Stimulated activated CD4-positive, alpha-beta T cell treated with anti-CD3 and anti-CD28 coated beads, Interleukin-4, amount 100 ng/mL, for 48 hours (primary cell): ENCODE data around the gene SHB.

ENCODE experiments used
- DNase-seq, 2 donors: peaks; one replicate each; pipeline ENCODE4 v3.0.0-alpha.2; 2020; ENCODE audit warnings: low read depth in 2 of 2

Gene SHB

GRCh38 chr9:38088006-38088925, 19.2 kb upstream of the SHB start:
- peak; percentile 55 to 70 for DNase-seq

GRCh38 chr9:38086496-38086895, 17.5 kb upstream of the SHB start:
- no peak for DNase-seq

DNA sequence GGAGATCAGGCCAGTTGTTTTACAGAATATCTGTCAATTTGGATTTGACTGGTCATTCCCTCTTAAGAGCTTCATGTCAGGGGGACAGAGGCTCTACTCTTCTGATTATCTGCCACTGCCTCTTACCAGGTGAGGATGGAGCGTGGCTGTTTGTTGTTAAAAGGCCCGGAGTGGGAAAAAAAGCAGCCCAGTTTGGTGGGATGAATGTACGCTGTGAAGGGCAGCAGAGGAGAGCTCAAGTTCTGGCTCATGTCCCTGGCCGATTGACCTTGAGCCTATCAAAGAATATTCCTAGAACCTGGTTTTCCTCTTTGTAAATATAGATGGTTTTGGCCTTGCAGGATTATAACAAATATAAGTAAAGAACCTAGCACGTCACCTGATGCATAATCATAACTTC, 16.3 kb upstream of the SHB start:
- no peak for DNase-seq

DNA sequence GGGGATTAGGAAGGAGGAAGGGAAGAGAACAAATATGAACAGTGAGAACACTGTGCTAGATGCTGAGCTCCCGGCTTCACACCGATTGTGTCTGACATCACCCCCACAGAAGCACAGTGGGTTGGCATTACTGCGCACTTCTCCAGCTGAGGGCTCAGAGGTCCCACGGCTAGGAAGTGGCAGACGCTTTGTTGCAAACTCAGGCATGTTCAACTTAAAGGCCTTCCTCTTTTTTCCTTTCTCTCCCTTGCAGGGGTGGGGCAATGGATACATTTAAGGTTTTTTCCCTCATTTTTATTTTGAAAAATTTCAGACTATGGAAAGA, 15.5 kb upstream of the SHB start:
- DNase-seq = no peak

DNA sequence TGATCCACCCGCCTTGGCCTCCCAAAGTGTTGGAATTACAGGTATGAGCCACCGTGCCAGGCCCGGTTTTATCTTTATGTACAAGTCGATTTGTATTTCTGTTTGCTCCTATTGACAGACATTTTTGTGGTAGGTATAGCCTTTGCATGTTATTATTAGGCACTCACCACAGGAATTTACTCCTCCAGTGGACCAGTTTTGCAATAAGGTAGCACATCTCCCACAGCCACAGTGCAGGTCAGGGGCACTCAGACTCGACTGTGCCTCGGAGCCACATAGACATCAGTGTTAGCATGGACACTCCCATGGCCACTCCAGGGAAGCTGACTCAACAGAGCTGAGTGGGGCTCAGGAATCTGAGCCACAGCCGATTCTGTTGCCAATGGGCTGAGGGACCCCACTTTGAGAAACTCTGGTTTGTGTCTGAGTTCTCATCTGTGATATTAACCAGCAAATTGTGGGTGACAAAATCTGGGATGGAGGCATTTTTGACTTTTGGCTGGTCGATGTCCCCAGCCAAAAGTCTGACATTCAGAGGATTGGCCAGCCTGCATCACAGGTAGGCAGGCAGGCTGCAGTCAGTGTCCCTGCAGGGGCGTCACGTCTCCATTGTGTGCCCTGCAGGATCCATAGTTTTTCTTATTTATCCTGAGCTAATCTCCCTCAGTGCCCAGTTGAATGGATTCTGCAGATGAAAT, 15.0 kb upstream of the SHB start:
- DNase-seq = no peak

DNA sequence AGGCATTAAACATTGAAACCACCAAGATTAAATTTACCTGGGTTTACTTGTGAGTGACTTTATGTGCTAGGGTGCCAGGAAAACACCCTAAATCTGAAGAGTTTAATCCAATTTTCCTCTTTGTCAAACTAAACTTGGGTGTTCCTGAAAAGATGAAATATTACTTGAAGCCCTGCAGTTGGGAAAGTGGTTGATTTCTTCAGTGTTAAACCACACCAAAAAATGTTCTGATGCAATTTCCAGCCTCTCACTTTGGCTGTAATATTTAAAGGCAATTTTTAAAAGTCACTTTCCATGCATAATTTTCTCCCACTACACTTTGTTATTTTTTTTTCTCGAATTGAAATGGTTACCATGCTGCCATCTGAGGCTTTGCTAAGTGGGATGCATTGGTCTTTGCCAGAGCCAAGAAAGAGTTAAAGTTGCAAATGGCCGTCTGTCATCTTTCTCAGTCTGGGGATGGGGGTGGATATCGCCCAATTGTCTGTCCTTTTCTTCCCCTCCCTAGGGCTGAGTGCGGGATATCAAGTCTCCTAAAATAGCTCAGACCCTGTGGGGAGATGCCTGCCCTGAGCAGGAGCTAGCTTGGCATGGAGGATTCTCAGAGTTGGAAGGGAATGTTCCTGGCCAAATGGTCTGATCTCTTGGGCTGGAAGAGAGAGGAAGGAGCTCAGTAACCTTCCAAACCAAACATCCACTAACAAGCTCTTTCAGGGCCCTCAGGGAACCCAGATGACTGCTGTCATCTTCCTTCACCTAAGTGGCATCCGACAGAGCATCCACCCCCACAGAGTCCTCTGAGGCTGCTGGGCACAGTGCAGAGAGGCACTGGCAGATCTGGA, 13.6 kb upstream of the SHB start:
- DNase-seq = no peak

- DNase-seq = no peak
Measured at GRCh38 chr9:38081356-38082108, 12.5 kb upstream of the SHB start.

DNA sequence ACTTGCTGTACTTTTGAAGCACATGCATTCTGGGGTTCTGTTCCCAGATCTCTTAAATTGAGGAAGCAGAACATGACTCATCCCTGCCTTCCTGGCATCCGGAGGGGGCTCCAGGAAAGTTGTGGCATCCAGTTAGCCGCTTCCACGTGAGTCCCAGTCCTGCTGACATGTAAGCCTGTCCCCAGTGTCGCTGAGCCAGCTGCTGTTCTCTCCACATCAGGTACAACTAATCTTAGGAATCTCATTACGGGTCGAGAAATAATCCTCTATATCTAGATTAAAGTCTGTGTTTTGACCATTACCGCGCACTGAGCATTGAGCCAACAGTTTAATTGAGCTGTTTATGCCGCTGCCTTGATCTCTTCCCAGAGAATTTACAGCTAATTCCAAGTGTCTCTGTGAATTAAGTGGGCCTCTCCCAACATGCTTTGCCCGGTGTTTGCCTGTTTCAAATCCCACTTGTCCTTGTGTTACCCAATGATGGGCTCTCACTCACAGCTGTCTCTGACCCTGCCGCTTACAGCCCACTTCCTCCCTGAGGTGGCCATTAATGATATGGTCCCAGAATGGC, 10.5 kb upstream of the SHB start:
- DNase-seq = no peak

- no peak for DNase-seq
Measured at GRCh38 chr9:38075272-38075671, 6.2 kb upstream of the SHB start.

DNA sequence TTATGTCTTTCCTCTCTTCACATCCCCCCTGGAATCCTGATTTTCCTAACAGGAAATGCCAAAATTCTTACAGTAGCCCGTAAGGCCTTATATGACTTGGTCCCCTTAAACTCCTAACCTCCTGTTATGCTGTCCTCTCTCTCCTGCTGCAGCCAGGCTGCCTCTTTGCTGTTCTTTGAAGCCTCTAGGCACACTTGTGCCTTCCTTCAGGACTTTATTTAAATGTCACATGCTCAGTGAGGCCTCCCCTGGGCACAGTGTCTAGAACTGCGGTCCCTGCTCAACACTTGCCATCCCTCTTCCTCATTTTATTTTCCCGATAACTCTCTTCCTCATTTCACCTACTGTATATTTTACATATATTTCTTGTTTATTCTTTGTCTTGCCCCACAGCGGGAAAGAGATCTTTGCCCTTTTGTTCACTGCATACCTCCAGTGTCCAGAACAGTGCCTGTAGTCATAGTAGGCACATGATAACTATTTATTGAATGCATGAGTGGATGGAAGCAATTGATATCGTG, 5.5 kb upstream of the SHB start:
- no peak for DNase-seq

DNA sequence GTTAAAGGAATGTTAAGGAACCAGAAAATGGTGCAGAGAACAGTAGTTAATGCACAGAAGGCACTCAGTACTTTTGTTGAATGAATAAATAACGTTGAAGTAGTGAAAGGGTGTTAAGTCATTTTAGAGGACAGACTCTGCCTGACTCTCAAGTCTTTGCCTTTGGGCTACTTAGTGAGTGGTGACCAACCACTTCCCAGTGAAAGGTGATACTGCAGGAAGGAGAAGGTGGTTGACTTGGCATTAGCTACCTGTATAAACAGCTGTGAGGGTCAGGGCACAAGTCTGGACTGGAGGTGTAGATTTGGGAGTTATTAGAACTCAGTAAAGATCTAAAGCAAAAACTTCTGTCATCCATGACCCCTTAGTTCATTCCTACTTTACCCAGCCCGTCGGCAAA, 4.9 kb upstream of the SHB start:
- no peak for DNase-seq

GRCh38 chr9:38071470-38072134, 2.6 kb upstream of the SHB start:
- no peak for DNase-seq

DNA sequence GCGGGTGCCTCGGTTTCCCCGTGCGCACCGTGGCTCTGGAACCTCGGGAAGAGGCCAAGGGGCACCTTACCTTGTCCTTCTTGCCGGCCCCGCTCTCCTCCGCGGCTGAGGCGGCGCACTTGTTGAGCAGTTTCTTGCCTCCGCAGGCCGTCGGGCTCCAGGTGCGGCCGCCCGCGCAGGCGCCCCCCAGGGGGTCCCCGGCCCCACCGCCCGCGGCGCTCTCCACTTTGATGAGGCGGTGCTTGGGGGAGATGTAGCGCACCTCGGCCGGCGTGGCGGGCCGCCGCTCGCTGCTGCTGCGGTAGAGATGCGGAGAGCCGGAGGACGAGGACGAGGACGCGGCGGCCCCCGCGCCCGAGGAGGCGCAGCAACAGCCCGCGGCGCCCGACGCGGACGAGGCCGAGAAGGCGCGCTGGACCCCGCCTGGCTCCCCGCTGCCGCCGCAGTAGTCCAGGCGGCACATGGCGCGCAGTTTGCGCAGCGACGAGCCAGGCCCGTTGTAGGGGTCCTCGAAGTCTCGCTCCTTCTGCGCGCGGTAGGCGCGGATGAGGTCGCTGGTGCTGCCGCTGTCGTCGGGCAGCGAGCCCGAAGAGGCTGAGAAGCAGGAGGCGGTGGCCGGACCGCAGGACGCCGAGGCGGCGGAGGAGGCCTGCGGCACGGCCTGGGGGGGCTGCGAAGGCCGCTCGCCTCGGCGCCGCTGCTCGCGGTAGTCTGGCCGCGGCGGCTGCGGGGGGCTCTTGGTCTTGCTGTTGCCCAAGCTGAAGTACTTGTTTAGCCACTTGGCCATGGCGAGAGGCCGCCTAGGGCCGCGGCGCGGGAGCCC, 957 bp downstream of the SHB start:
- no peak for DNase-seq

DNA sequence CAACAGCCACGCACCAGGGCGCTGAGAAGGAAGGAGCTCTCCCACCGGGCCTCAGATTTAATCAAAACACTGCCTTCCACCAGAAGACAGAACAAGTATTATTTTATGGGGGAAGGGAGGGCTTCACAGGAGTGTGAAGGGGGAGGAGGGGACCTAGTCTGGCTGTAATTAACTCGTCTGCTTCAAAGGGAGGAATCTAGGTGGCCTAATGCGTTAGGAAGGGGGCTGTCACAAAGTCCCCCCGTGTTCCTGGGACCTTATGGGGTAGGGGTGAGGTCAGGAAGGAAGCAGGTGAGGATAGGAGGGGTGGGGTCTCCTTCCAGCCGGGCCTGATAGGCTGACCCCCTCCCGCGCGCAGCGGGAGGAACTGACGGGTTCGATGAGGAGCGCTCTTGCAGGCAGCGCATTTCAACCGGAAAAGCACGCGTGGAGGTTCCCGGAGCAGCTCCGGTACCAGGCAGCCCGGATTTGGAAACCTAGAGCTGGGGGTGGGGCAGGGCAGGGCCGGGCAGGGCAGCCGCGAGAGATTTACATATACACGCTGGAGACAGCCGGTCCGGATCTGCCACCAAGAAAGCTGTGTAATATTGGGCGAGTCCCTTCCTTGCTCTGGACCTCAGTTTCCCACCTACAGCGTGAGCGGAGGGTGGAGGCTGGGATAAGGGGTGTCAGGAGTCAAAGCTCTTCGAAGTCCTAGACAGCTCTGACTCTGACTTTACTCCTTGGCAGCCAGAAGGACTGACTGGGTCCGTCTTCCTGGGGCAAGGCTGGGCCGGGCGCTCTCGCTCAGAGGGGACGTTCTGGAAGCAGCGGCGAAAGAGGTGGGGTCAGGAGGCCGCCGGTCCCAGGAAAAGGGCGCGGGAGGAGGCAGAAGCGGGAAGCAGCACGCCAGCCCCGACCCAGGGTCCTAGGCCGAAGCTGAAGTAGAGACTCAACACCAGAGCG, 1.8 kb downstream of the SHB start:
- no peak for DNase-seq

- DNase-seq = no peak
Measured at GRCh38 chr9:38066197-38066913, 2.7 kb downstream of the SHB start.

GRCh38 chr9:38065369-38066075, 3.5 kb downstream of the SHB start:
- DNase-seq = no peak

DNA sequence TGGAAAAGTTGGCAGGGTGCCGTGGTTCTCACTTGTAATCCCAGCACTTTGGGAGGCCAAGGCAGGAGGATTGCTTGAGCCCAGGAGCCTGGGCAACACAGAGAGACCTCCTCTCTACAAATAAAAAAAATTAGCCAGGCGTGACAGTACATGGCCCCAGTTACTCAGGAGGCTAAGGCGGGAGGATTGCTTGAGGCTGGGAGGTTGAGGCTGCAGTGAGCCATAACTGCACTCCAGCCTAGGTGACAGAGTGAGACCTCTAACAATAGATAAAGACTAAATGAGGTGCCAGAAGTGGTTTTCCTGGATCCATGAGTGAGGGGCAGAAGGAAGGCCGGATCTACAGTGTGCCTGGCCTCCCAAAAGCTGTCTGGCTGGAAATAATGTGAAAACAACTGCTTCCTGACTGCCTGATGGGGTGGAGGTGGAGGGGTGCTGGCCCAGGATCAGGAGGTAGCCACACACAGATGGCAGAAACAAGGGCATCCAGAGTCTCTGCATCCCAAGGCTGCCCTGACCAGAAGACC, 4.1 kb downstream of the SHB start:
- DNase-seq = no peak
